Heart right ventricle (tissue), 16 donors: ENCODE results near the gene ITFG1. TPM values are rescaled to one million over a fixed set of nuclear protein-coding genes. Genes with fewer than 3 reads are reported as not detected.

Experiments
- ATAC-seq, 8 donors: fragments of 200-7000 bp; cut with Tn5 transposase; one replicate each; pipeline ENCODE4 v1.9.1; 2020; ENCODE audit warnings: mild to moderate bottlenecking in 8 of 8, moderate library complexity in 8 of 8, moderate number of reproducible peaks in 1 of 8
- DNase-seq, 2 donors: peaks; one replicate each; pipeline ENCODE4 v3.0.0-alpha.2; 2020
- H3K27ac ChIP-seq, 10 donors: fragments of 200-600 bp; sonication (generic) in 2 of 10; one replicate each; pipeline versions ENCODE4 v1.5.0 to v1.8.0; 2020 to 2022; ENCODE audit warnings: mild to moderate bottlenecking in 3 of 10
- H3K27me3 ChIP-seq, 7 donors: fragments of 200-600 bp; one replicate each; pipeline ENCODE4 v1.8.0; 2021 to 2022; ENCODE audit warnings: mild to moderate bottlenecking in 2 of 7
- H3K36me3 ChIP-seq, 9 donors: fragments of 200-600 bp; sonication (generic) in 1 of 9; one replicate each; pipeline versions ENCODE4 v1.5.0 to v1.8.0; 2020 to 2022; ENCODE audit warnings: mild to moderate bottlenecking in 2 of 9
- H3K4me1 ChIP-seq, 9 donors: fragments of 200-600 bp; sonication (generic) in 1 of 9; one replicate each; pipeline versions ENCODE4 v1.5.0 to v1.8.0; 2020 to 2022; ENCODE audit warnings: mild to moderate bottlenecking in 4 of 9
- H3K4me3 ChIP-seq, 10 donors: fragments of 200-600 bp; sonication (generic) in 2 of 10; one replicate each; pipeline versions ENCODE4 v1.5.0 to v1.8.0; 2020 to 2022; ENCODE audit warnings: mild to moderate bottlenecking in 7 of 10, moderate library complexity in 2 of 10
- H3K9me3 ChIP-seq, 11 donors: fragments of 200-600 bp in 10 of 11; sonication (generic) in 2 of 11; one replicate each; pipeline versions ENCODE4 v1.5.0 to v1.8.0; 2013 to 2022; ENCODE audit warnings: mild to moderate bottlenecking in 2 of 11, control low read depth in 1 of 11, moderate library complexity in 1 of 11
- WGBS, 2 donors: extraction: QIAGEN DNeasy Blood & Tissue Kit; methylation state at CpG; one replicate each; pipeline ENCODE4 v1.1.7; 2013; ENCODE audit warnings: inconsistent platforms in 1 of 2; 5-methylcytosine and 5-hydroxymethylcytosine counted together
- intact Hi-C, 10 donors: fragments of 100-400 bp; cut with DNase I; formaldehyde crosslinking; loops; one replicate each; pipeline versions ENCODE4 v1.11.1 to v1.14.2; 2022
- polyA plus RNA-seq, 2 donors: library from polyadenylated mRNA; stranded (reverse); fragments of 200-250 nt; gene quantifications; one replicate each; pipeline ENCODE4 v1.2.3, GENCODE V29; 2013
- total RNA-seq, 10 donors: library from RNA; stranded (reverse); fragmentation: NEBNext Ultra II Directional in 3 of 10; extraction: Animal tissue kit (Norgen Biotek cat#: 25700) in 3 of 10; gene quantifications; one replicate each; pipeline versions ENCODE4 v1.2.1 to v1.2.4, GENCODE V29; 2021 to 2023
- TF ChIP-seq, protein P1 (sequence below), 9 donors: fragments of 200-600 bp; sonication (generic) in 2 of 9; IDR thresholded peaks; one replicate each; pipeline versions ENCODE4 v1.5.0 to v1.8.0; 2021 to 2022; ENCODE audit warnings: antibody characterized with exemption in 9 of 9, mild to moderate bottlenecking in 5 of 9, moderate library complexity in 1 of 9
- donor health status: Arrhythmogenic right ventricular cardiomyopathy.
- donor health status: ischemic (EF 13 %, LVEDD 7.1; RV severe dilation, severe dysfunction).
- donor health status: healthy with polysubstance abuse.
- donor health status: DM: no; HTN: yes; CAD: no.
- donor health status: DM: no; HTN: no; CAD: no.
- donor health status: ischemic (EF 25% LVEDD 6.9; RV normal size, moderate dysfunction).
- donor health status: ischemic (EF 25% LVEDD 5.7; RV mildly dilated, moderate dysfunction).
- donor health status: healthy.
- donor health status: DM: yes; HTN: yes; CAD: no.
- donor health status: Ischemic cardiomyopathy.
- donor health status: ischemic (EF 35%, LVEDD 5.7; RV mildly dilated, moderate dysfunction).
- donor health status: nonischemic (EF 11% LVEDD 7.7; RV severe dilation, severe dysfunction).
- donor health status: DM: yes; HTN: yes; CAD: no.
- donor health status: PGD.
- donor health status: ischemic (EF 29% LVEDD 5.4; RV normal size, mild dysfunction).
- donor health status: nonischemic (EF 23%, LVEDD 6.1; RV moderate dilation, normal function).

Gene ITFG1
- total and polyA plus RNA-seq, 12 donors, result 10.1 to 94.5 (median 72.3) TPM

DNA sequence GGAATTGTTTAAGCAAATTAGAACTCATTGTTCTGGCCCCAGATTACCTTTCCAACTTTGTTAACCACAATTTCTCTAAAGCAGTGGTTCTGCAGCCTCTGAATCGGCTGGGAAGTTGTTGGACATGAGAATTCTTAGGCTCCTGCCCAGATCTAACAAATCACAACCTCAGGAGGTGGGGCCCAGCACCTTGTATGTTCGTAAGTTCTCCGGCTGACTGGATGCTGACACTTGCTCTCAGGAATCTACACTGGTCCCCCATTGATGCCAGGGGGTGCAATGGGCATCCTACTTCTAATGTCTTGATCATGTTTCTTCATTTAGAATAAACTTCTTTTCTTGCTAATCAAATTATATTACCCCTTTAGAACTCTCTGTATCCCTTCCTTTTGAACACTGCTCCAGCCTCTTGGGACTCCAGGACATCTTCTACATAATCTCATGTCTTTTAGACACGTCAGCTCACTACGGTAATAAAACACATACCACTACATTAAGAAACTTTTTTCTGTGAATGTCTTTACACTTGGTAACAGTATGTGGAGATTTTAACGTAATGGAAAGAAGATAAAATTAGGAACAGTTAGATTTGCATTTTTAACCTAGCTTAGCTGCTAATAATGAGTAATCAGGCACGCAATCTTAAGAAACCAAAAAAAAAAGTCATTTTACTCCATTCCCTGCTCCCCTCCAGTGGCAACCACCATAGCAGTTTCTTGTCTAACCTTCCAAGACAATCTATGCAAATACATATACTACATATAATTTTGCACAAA, 143.2 kb downstream of the ITFG1 start:
- TF ChIP-seq, protein P1, sequence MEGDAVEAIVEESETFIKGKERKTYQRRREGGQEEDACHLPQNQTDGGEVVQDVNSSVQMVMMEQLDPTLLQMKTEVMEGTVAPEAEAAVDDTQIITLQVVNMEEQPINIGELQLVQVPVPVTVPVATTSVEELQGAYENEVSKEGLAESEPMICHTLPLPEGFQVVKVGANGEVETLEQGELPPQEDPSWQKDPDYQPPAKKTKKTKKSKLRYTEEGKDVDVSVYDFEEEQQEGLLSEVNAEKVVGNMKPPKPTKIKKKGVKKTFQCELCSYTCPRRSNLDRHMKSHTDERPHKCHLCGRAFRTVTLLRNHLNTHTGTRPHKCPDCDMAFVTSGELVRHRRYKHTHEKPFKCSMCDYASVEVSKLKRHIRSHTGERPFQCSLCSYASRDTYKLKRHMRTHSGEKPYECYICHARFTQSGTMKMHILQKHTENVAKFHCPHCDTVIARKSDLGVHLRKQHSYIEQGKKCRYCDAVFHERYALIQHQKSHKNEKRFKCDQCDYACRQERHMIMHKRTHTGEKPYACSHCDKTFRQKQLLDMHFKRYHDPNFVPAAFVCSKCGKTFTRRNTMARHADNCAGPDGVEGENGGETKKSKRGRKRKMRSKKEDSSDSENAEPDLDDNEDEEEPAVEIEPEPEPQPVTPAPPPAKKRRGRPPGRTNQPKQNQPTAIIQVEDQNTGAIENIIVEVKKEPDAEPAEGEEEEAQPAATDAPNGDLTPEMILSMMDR (IDR thresholded peaks at IDR 0.05), result no peak
- Histone ChIP-seq H3K27ac (no peak overlapping the region), H3K4me3 (no peak overlapping the region), H3K27me3 (no peaks in the 10 kb centered on the region), H3K36me3 (no peaks in the 10 kb centered on the region), H3K9me3 (no peaks in the 10 kb centered on the region), H3K4me1 (peaks cover 0 to 12% (median 0%) of the 10 kb centered on the region in 9 donors)
- 88 to 90% methylated on average over 7 of the region's 7 CpGs for WGBS, 2 donors
- no peak for DNase-seq
- ATAC-seq, result no peak
- intact Hi-C loops, result no loop called here

DNA sequence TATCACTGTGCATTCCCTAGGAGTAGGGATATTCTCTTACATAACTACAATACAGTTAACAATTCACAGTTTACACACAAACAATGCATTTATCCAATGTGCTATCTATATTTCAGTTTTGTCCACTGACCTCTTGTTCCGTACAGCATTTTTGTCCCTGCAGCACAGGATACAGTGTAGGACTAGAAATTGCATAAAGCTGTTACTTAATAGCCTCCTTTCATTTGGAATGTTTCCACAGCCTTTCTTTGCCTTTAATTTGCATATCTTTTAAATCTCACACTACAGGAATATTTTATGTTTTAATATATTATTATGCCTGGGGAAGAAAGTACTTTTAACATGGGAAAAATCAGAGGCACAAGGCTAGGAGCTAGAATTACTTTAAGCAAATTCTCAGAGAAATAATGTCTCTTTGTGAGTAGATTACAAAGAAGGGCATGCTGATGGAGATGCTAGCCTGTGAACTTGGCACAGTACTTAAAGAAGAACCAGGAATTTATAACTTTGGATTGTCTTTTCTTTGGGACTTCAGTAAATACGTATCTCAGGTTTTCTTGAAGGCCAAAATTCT, 144.3 kb downstream of the ITFG1 start:
- intact Hi-C loops, result no loop called here
- DNase-seq (no peak), ATAC-seq (no peak)

DNA sequence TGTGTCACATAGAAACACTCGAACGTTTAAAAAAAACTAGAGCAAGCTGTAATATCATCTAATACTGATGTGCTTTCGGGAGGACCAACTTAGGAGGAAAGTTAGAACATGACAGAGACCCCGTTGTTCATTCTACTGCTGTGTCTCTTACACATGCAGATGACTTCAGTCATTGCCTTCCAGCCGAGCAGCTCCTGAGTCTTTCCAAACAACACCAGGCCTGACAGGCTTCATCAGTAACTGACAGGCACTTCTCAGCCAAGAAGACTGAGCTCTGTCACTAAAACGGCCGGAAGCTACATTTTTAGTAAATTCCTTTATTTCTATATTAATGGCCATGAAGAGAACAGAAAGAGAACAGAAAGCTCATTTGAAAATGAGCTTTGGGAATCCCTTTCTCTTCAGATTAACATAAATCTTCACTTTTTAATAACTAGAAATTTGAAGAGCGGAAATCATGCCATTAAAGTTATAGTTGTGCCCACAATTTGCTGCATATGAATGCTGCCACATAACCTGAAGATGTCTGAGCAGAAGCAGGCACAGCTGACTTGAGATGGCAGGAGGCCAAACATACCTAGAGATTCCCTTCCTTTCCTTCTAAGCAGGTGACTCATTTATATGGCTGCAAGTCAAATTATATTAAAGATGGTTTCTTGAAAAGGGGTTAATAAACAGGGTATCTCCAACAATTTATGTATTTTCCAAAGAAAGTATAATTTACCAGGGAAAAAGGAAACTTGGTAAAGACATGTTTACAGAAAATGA, 148.9 kb downstream of the ITFG1 start:
- H3K36me3 ChIP-seq, result peaks cover 0 to 32% (median 0%) of the 10 kb centered on the region in 9 donors
- H3K4me1 ChIP-seq, result peaks cover 0 to 31% (median 0%) of the 10 kb centered on the region in 9 donors
- no peak overlapping the region for H3K4me3 ChIP-seq
- TF ChIP-seq, protein P1 (IDR thresholded peaks at IDR 0.05), result no peak
- intact Hi-C loops, result no loop called here
- 61 to 68% methylated on average over 8 of the region's 8 CpGs for WGBS, 2 donors
- no peaks in the 10 kb centered on the region for H3K9me3 ChIP-seq
- no peak for ATAC-seq
- H3K27ac ChIP-seq, result no peak overlapping the region
- H3K27me3 ChIP-seq, result no peaks in the 10 kb centered on the region
- no peak for DNase-seq

More for the DNA sequence above, 144.3 kb downstream of the ITFG1 start:
- Histone ChIP-seq H3K4me3 (no peak overlapping the region), H3K36me3 (no peaks in the 10 kb centered on the region), H3K4me1 (peaks cover 0 to 17% (median 0%) of the 10 kb centered on the region in 9 donors), H3K9me3 (no peaks in the 10 kb centered on the region), H3K27ac (no peak overlapping the region), H3K27me3 (no peaks in the 10 kb centered on the region)
- TF ChIP-seq, protein P1 (IDR thresholded peaks at IDR 0.05), result no peak
- WGBS, 2 donors, result 86 to 93% methylated on average over 2 of the region's 2 CpGs

DNA sequence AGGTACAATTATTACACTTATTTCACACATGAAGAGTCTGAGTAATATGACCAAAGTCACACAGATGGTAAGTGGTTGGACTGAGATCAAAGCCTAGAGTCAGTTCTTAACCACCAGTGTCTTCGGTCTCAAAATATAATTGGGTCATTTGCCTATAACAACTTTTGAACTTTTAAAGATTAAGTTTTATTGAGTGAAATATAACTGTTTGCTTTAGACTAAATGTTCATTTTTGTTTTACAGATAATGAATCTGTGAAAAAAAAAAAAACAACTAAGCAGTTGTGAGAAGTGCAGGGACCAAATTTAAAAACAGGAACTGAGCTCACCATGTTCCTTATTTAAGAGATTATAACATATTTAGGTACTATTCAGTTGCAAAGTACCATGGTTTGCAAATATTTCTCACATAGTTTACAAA, 150.1 kb downstream of the ITFG1 start:
- no peaks in the 10 kb centered on the region for H3K9me3 ChIP-seq
- intact Hi-C loops, result no loop called here

More for the DNA sequence above, 150.1 kb downstream of the ITFG1 start:
- Histone ChIP-seq H3K4me3 (no peak overlapping the region), H3K4me1 (peaks cover 0 to 31% (median 0%) of the 10 kb centered on the region in 9 donors), H3K36me3 (peaks cover 0 to 32% (median 0%) of the 10 kb centered on the region in 9 donors), H3K27me3 (no peaks in the 10 kb centered on the region), H3K27ac (no peak overlapping the region)
- ATAC-seq (no peak), DNase-seq (no peak)
- 64 to 69% methylated on average over 1 of the region's 1 CpG for WGBS, 2 donors
- TF ChIP-seq, protein P1 (IDR thresholded peaks at IDR 0.05), result no peak
